Caco-2 (cell line): ENCODE measurements around the gene NUDT14. TPM values are rescaled to one million over a fixed set of nuclear protein-coding genes. Genes with fewer than 3 reads are reported as not detected.

Experiments used
- BruUV-seq: library from RNA; stranded (reverse); fragments of 400-500 nt; replicated peaks from 2 replicates; lab custom pipeline; 2021; lab: Mats Ljungman, UMichigan
- CTCF ChIA-PET: fragments of 300-600 bp; sonication (Branson Sonifier 250); formaldehyde crosslinking; loops from one replicate; lab custom pipeline; 2022; ENCODE audit warnings: antibody characterized with exemption; lab: Charles Lee
- POLR2A ChIA-PET: fragments of 300-600 bp; sonication (Branson Sonifier 250); formaldehyde crosslinking; loops from one replicate; lab custom pipeline; 2022; ENCODE audit warnings: antibody characterized with exemption; lab: Charles Lee
- DNase-seq, 2 experiments: peaks; one replicate each; pipeline versions ENCODE4 v3.0.0 to v3.0.0-alpha.2; 2020 to 2022
- H3K27me3 ChIP-seq: replicated peaks from 2 replicates; pipeline ENCODE4 v1.6.0; 2011; ENCODE audit warnings: low read length; ENCODE audit not compliant: control insufficient read depth, insufficient read depth
- H3K36me3 ChIP-seq: 2 replicates; pipeline ENCODE4 v1.5.1; 2011; ENCODE audit warnings: low read length; ENCODE audit not compliant: control insufficient read depth, insufficient read depth
- H3K4me1 ChIP-seq: fragments of 250-450 bp; sonication (Bioruptor Pico); 2 replicates; pipeline ENCODE4 v1.5.1; 2020; ENCODE audit warnings: mild to moderate bottlenecking
- H3K4me3 ChIP-seq: 2 replicates; pipeline ENCODE4 v1.5.1; 2011; ENCODE audit warnings: low read depth, mild to moderate bottlenecking, control low read depth, low read length
- H3K9me3 ChIP-seq: fragments of 250-450 bp; sonication (Bioruptor Pico); 2 replicates; pipeline ENCODE4 v1.5.1; 2020; ENCODE audit warnings: mild to moderate bottlenecking, moderate library complexity
- H3K27ac Mint-ChIP-seq: one replicate; pipeline ENCODE4 v1.8.0; 2022; ENCODE audit warnings: mixed read lengths; ENCODE audit not compliant: unreplicated experiment
- H3K27me3 Mint-ChIP-seq: one replicate; pipeline ENCODE4 v1.8.0; 2022; ENCODE audit warnings: mixed read lengths; ENCODE audit not compliant: insufficient read depth, unreplicated experiment
- H3K36me3 Mint-ChIP-seq: one replicate; pipeline ENCODE4 v1.8.0; 2022; ENCODE audit warnings: mild to moderate bottlenecking, mixed read lengths; ENCODE audit not compliant: insufficient read depth, unreplicated experiment
- H3K4me1 Mint-ChIP-seq: one replicate; pipeline ENCODE4 v1.8.0; 2022; ENCODE audit warnings: low read depth, mixed read lengths; ENCODE audit not compliant: unreplicated experiment
- H3K4me3 Mint-ChIP-seq: one replicate; pipeline ENCODE4 v1.8.0; 2022; ENCODE audit warnings: mild to moderate bottlenecking, moderate library complexity, mixed read lengths; ENCODE audit not compliant: unreplicated experiment
- H3K9me3 Mint-ChIP-seq: one replicate; pipeline ENCODE4 v1.8.0; 2022; ENCODE audit warnings: mixed read lengths; ENCODE audit not compliant: unreplicated experiment
- intact Hi-C: fragments of 100-400 bp; cut with micrococcal nuclease; formaldehyde crosslinking; loops from one replicate; pipeline ENCODE4 v1.10.0; 2022; ENCODE audit not compliant: unreplicated experiment
- total RNA-seq: library from RNA; stranded (reverse); gene quantifications from 2 replicates; pipeline ENCODE4 v1.2.3, GENCODE V29; 2022
- TF ChIP-seq, protein P1 (sequence below), 2 experiments: fragments of 200-600 bp in 1 of 2; IDR thresholded peaks; 1 replicate in 1 of 2; 2 replicates in 1 of 2; pipeline versions ENCODE4 v1.5.1 to v1.8.0; 2011 to 2022; ENCODE audit warnings: antibody characterized with exemption in 1 of 2, control low read depth in 1 of 2, inconsistent platforms in 1 of 2, low read depth in 1 of 2, low read length in 1 of 2, mild to moderate bottlenecking in 1 of 2, moderate library complexity in 1 of 2; ENCODE audit not compliant: insufficient read depth in 1 of 2, severe bottlenecking in 1 of 2, unreplicated experiment in 1 of 2

The NUDT14 gene
- total RNA-seq, 1 experiment from 2014 or later, result 63.4 TPM

DNA sequence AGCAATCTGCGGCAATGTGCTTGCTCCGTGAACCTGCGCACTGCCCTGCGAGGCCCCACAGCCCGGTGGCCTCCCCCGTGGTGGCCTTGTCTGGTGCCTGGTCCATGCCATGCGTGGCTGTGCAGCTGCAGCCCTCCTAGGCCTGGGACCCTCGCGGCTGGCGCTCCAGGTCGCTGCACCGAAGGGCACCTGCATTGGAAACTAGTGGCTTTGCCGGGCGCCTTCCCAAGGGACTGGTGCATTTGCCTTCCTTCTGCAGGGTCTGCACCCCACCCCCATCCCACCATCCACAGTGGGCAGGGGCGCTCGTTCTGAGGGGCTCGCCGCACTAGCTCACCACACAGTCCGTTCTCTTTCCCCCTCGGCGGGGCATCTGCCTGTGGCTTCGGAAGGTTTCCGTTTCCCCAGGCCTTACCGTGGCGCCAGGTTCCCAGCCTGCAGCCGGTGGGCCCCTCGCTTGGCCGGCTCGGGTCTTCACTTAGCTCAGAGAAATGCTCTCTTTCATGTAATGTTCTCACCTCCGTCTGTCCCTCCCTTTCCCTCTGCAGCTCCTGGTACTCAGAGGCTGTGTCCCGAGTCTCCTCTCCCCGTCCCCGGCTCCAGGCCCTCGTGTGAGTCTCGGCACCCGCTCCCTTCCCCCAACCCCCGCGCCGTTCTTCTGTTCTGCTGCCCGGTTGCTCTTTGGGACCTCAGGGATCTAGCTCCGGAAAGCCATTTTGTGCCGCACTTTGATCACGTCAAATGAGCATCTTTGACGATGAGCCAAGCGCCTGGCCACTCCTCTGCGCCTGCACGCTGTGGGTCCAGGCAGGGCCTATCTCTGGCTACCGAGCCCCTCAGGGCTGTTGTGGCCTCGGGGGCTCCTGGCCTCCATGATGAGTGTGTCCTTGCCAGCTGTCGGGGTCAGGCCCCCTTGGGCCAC is 44.5 kb downstream of the NUDT14 start:
- Mint-ChIP-seq H3K27me3 (no peaks in the 10 kb centered on the region), H3K27ac (no peak overlapping the region), H3K4me1 (no peaks in the 10 kb centered on the region), H3K4me3 (no peak overlapping the region), H3K9me3 (no peaks in the 10 kb centered on the region), H3K36me3 (peaks cover 11% of the 10 kb centered on the region)
- BruUV-seq, result no TSS peak
- no peak overlapping the region for H3K4me3 ChIP-seq
- TF ChIP-seq, protein P1, sequence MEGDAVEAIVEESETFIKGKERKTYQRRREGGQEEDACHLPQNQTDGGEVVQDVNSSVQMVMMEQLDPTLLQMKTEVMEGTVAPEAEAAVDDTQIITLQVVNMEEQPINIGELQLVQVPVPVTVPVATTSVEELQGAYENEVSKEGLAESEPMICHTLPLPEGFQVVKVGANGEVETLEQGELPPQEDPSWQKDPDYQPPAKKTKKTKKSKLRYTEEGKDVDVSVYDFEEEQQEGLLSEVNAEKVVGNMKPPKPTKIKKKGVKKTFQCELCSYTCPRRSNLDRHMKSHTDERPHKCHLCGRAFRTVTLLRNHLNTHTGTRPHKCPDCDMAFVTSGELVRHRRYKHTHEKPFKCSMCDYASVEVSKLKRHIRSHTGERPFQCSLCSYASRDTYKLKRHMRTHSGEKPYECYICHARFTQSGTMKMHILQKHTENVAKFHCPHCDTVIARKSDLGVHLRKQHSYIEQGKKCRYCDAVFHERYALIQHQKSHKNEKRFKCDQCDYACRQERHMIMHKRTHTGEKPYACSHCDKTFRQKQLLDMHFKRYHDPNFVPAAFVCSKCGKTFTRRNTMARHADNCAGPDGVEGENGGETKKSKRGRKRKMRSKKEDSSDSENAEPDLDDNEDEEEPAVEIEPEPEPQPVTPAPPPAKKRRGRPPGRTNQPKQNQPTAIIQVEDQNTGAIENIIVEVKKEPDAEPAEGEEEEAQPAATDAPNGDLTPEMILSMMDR (IDR thresholded peaks at IDR 0.05; ENCODE audit: insufficient read depth in 1 of 2, low read depth in 1 of 2, low read length in 1 of 2, severe bottlenecking in 1 of 2, unreplicated experiment in 1 of 2), result no peak
- H3K36me3 ChIP-seq, result no peaks in the 10 kb centered on the region
- CTCF ChIA-PET, result no interaction called here
- no peaks in the 10 kb centered on the region for H3K4me1 ChIP-seq
- H3K9me3 ChIP-seq, result peaks cover 16% of the 10 kb centered on the region
- POLR2A ChIA-PET, result interaction anchor here (0.6 to 0.7 kb wide), 2 partner anchors 31 to 310 kb away, joined by 3 to 6 read pairs; no protein-coding TSS in a partner anchor
- intact Hi-C loops, result no loop called here
- DNase-seq, result peak in 1 of 2 experiments; percentile 22
- H3K27me3 ChIP-seq, result no peaks in the 10 kb centered on the region

DNA sequence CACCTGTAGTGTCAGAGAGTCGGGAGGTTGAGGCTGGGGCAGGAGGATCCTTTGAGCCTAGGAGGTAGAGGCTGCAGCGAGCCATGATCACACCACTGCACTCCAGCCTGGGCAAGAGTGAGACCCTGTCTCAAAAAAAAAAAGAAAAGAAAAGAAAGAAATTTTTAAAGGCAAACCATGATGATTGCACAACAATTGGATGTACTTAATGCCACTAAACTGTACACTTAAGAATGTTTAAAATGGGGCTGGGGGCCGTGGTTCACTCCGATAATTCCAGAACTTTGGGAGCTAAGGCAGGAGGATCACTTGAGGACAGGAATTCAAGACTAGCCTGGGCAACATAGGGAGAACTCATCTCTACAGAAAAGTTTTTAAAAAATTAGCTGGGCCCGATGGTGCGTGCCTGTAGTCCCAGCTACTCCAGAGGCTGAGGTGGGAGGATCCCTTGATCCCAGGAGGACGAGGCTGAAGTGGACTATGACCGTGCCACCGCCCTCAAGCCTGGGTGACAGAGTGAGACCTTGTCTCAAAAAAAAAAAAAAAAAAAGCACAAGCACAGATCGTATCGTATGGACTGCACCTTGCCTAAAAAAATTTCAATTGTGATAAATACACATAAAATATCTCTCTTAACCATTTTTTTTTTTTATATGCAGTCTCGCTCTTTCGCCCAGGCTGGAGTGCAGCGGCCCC is 45.3 kb downstream of the NUDT14 start:
- H3K27me3 ChIP-seq, result no peaks in the 10 kb centered on the region
- ChIA-PET CTCF (no interaction called here), POLR2A (interaction anchor here (0.6 to 0.7 kb wide), 2 partner anchors 32 to 309 kb away, joined by 3 to 6 read pairs; no protein-coding TSS in a partner anchor)
- Mint-ChIP-seq H3K4me3 (no peak overlapping the region), H3K27ac (no peak overlapping the region), H3K36me3 (peaks cover 3% of the 10 kb centered on the region), H3K4me1 (no peaks in the 10 kb centered on the region), H3K9me3 (no peaks in the 10 kb centered on the region), H3K27me3 (no peaks in the 10 kb centered on the region)
- peak in 1 of 2 experiments; percentile 25 for DNase-seq
- H3K9me3 ChIP-seq, result peaks cover 22% of the 10 kb centered on the region
- H3K4me3 ChIP-seq, result no peak overlapping the region
- H3K4me1 ChIP-seq, result no peaks in the 10 kb centered on the region
- intact Hi-C loops, result no loop called here
- no TSS peak for BruUV-seq
- H3K36me3 ChIP-seq, result no peaks in the 10 kb centered on the region
- TF ChIP-seq, protein P1 (IDR thresholded peaks at IDR 0.05; ENCODE audit: insufficient read depth in 1 of 2, low read depth in 1 of 2, low read length in 1 of 2, severe bottlenecking in 1 of 2, unreplicated experiment in 1 of 2), result no peak

DNA sequence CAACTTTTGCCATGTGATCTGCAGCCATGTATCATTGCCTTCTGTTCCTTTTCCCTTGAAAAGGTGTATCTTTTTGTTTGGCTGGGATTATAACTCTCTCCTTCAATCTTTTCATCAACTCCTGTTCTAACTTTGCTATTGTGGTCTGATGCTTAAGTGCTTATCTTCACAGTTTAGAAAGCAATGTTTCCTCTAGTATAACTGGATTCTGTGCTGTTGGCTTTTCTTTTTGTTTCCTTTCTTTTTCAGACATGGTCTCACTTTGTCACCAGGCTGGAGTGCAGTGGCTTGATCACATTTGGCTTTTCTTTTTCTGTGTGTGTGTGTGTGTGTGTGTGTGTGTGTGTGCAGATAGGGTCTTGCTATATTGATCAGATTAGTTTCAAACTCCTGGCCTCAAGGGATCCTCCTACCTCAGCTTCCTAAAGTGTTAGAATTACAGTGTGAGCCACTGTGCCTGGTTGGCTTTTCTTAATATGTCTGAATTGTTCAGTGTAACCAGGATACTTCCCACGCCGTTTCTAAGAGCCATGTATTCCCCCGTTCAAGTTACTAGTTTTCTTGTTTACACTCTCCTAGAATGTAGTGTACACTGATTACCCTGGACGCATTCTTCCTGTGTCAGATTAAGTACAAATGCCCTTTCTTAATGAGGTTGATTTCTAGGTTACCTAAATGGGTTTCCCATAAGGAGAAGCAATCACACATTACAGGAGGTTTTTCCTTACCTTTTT is 48.0 kb downstream of the NUDT14 start:
- H3K27me3 Mint-ChIP-seq, result no peaks in the 10 kb centered on the region
- Histone ChIP-seq H3K9me3 (peaks cover 13% of the 10 kb centered on the region), H3K4me3 (no peak overlapping the region), H3K36me3 (no peaks in the 10 kb centered on the region), H3K4me1 (peaks cover 4% of the 10 kb centered on the region; the same call in 1 of the 2 replicates), H3K27me3 (no peaks in the 10 kb centered on the region)
- H3K4me1 Mint-ChIP-seq, result no peaks in the 10 kb centered on the region
- DNase-seq, result no peak
- H3K36me3 Mint-ChIP-seq, result no peaks in the 10 kb centered on the region
- intact Hi-C loops, result no loop called here
- TF ChIP-seq, protein P1 (IDR thresholded peaks at IDR 0.05; ENCODE audit: insufficient read depth in 1 of 2, low read depth in 1 of 2, low read length in 1 of 2, severe bottlenecking in 1 of 2, unreplicated experiment in 1 of 2), result no peak
- CTCF ChIA-PET, result no interaction called here
- H3K9me3 Mint-ChIP-seq, result peaks cover 9% of the 10 kb centered on the region
- POLR2A ChIA-PET, result no interaction called here
- H3K4me3 Mint-ChIP-seq, result no peak overlapping the region
- no TSS peak for BruUV-seq
- no peak overlapping the region for H3K27ac Mint-ChIP-seq
